NT2/D1 (cell line): ENCODE data around the gene SLC22A12.

Source experiments
- SUZ12 ChIP-seq: IDR thresholded peaks from 2 replicates; pipeline ENCODE4 v1.6.1; 2011; ENCODE audit not compliant: insufficient read length, insufficient read depth; ENCODE audit errors: extremely low read depth
- YY1 ChIP-seq: IDR thresholded peaks from 2 replicates; pipeline ENCODE4 v1.6.1; 2011; ENCODE audit not compliant: insufficient read length, insufficient read depth
- ZNF274 ChIP-seq: IDR thresholded peaks from 2 replicates; pipeline ENCODE4 v1.6.1; 2011; ENCODE audit warnings: mild to moderate bottlenecking, low read depth, low read length

GRCh38 chr11:64619811-64620380 is 28.9 kb downstream of the SLC22A12 start:
- TF ChIP-seq YY1 (no peak), ZNF274 (no peak), SUZ12 (no peak)
